ENCODE measurements around the gene LRP1B.

Gene LRP1B

GRCh38 chr2:141579071-141579470 is 551.7 kb downstream of the LRP1B start:
- no peak for DNase-seq (ENCODE audit: low spot score)
- TF ChIP-seq CTCF (IDR thresholded peaks at IDR 0.05; ENCODE audit: extremely low read depth, missing control alignments) = no peak

- DNase-seq (ENCODE audit: low spot score) = no peak
- TF ChIP-seq CTCF (IDR thresholded peaks at IDR 0.05; ENCODE audit: extremely low read depth, missing control alignments) = no peak
Observed at GRCh38 chr2:141570474-141571131, 560.2 kb downstream of the LRP1B start.

GRCh38 chr2:141569941-141570340 is 560.9 kb downstream of the LRP1B start:
- no peak for TF ChIP-seq CTCF (IDR thresholded peaks at IDR 0.05; ENCODE audit: extremely low read depth, missing control alignments)

GRCh38 chr2:141565597-141565996 is 565.2 kb downstream of the LRP1B start:
- no peak for TF ChIP-seq CTCF (IDR thresholded peaks at IDR 0.05; ENCODE audit: extremely low read depth, missing control alignments)
- DNase-seq (ENCODE audit: low spot score) = no peak

More at GRCh38 chr2:141569941-141570340, 560.9 kb downstream of the LRP1B start:
- no peak for DNase-seq (ENCODE audit: low spot score)

- TF ChIP-seq CTCF (IDR thresholded peaks at IDR 0.05; ENCODE audit: extremely low read depth, missing control alignments) = no peak
- DNase-seq (ENCODE audit: low spot score) = no peak
Observed at GRCh38 chr2:141560723-141561122, 570.1 kb downstream of the LRP1B start.

GRCh38 chr2:141557329-141558095 is 573.3 kb downstream of the LRP1B start:
- TF ChIP-seq CTCF (IDR thresholded peaks at IDR 0.05; ENCODE audit: extremely low read depth, missing control alignments) = no peak

GRCh38 chr2:141555876-141556470 is 574.8 kb downstream of the LRP1B start:
- DNase-seq (ENCODE audit: low spot score) = no peak
- TF ChIP-seq CTCF (IDR thresholded peaks at IDR 0.05; ENCODE audit: extremely low read depth, missing control alignments) = no peak

More at GRCh38 chr2:141557329-141558095, 573.3 kb downstream of the LRP1B start:
- no peak for DNase-seq (ENCODE audit: low spot score)

Measured in GM20000 (cell line).